ENCODE data around the gene PVRIG.
"Not testable (repeated sequence)": the region's sequence is repeated elsewhere in the genome, so short reads cannot be mapped to it uniquely, and the experiment has no call there.

PVRIG gene

GRCh38 chr7:100182616-100183015 is 37.1 kb upstream of the PVRIG start:
- Mint-ChIP-seq H3K27ac (ENCODE audit: low read depth) (peak overlapping the region; percentile 44), H3K4me3 (peak overlapping the region; percentile 31), H3K4me1 (peaks cover 32% of the 10 kb centered on the region)
- H3K36me3 Mint-ChIP-seq (ENCODE audit: insufficient read depth); H3K9me3 Mint-ChIP-seq; H3K27me3 Mint-ChIP-seq: not testable (repeated sequence)
- ATAC-seq (replicated peaks; ENCODE audit: extremely low read depth, poor library complexity, severe bottlenecking) (peak; percentile 53), DNase-seq (ENCODE audit: low spot score in 2 of 2) (peak in 1 of 2 donors; percentile 34)

- H3K4me3 Mint-ChIP-seq; H3K36me3 Mint-ChIP-seq (ENCODE audit: insufficient read depth); ATAC-seq (replicated peaks; ENCODE audit: extremely low read depth, poor library complexity, severe bottlenecking); H3K9me3 Mint-ChIP-seq; DNase-seq (ENCODE audit: low spot score in 2 of 2); H3K27me3 Mint-ChIP-seq: not testable (repeated sequence)
- Mint-ChIP-seq H3K4me1 (peaks cover 32% of the 10 kb centered on the region), H3K27ac (ENCODE audit: low read depth) (peak overlapping the region; percentile 44)
These were observed 36.7 kb upstream of the PVRIG start for GRCh38 chr7:100183090-100183489.

- Mint-ChIP-seq H3K9me3 (no peaks in the 10 kb centered on the region), H3K27ac (ENCODE audit: low read depth) (no peak overlapping the region), H3K36me3 (ENCODE audit: insufficient read depth) (no peaks in the 10 kb centered on the region), H3K4me1 (peaks cover 33% of the 10 kb centered on the region), H3K4me3 (no peak overlapping the region), H3K27me3 (no peaks in the 10 kb centered on the region)
- DNase-seq (ENCODE audit: low spot score in 2 of 2) (no peak), ATAC-seq (replicated peaks; ENCODE audit: extremely low read depth, poor library complexity, severe bottlenecking) (no peak)
These were observed 34.0 kb upstream of the PVRIG start for GRCh38 chr7:100185726-100186125.

GRCh38 chr7:100189061-100189460 is 30.7 kb upstream of the PVRIG start:
- H3K36me3 Mint-ChIP-seq (ENCODE audit: insufficient read depth): no peaks in the 10 kb centered on the region
- H3K9me3 Mint-ChIP-seq: no peaks in the 10 kb centered on the region
- H3K27me3 Mint-ChIP-seq: no peaks in the 10 kb centered on the region
- ATAC-seq (replicated peaks; ENCODE audit: extremely low read depth, poor library complexity, severe bottlenecking) (no peak), DNase-seq (ENCODE audit: low spot score in 2 of 2) (no peak)
- H3K4me3 Mint-ChIP-seq: no peak overlapping the region
- peaks cover 9% of the 10 kb centered on the region for H3K4me1 Mint-ChIP-seq
- no peak overlapping the region for H3K27ac Mint-ChIP-seq (ENCODE audit: low read depth)

- no peaks in the 10 kb centered on the region for H3K9me3 Mint-ChIP-seq
- no peaks in the 10 kb centered on the region for H3K27me3 Mint-ChIP-seq
- H3K27ac Mint-ChIP-seq (ENCODE audit: low read depth): peak overlapping the region; percentile 65
These were observed 29.6 kb upstream of the PVRIG start for GRCh38 chr7:100190048-100190711.

GRCh38 chr7:100191775-100192174 is 28.0 kb upstream of the PVRIG start:
- no peaks in the 10 kb centered on the region for H3K36me3 Mint-ChIP-seq (ENCODE audit: insufficient read depth)
- H3K4me3 Mint-ChIP-seq: no peak overlapping the region
- no peak overlapping the region for H3K27ac Mint-ChIP-seq (ENCODE audit: low read depth)
- H3K27me3 Mint-ChIP-seq: no peaks in the 10 kb centered on the region
- H3K4me1 Mint-ChIP-seq: peaks cover 9% of the 10 kb centered on the region
- no peaks in the 10 kb centered on the region for H3K9me3 Mint-ChIP-seq
- ATAC-seq (replicated peaks; ENCODE audit: extremely low read depth, poor library complexity, severe bottlenecking): no peak
- no peak for DNase-seq (ENCODE audit: low spot score in 2 of 2)

More at GRCh38 chr7:100190048-100190711, 29.6 kb upstream of the PVRIG start:
- Mint-ChIP-seq H3K4me1 (peaks cover 9% of the 10 kb centered on the region), H3K4me3 (no peak overlapping the region), H3K36me3 (ENCODE audit: insufficient read depth) (no peaks in the 10 kb centered on the region)
- ATAC-seq (replicated peaks; ENCODE audit: extremely low read depth, poor library complexity, severe bottlenecking) (peak; percentile 64), DNase-seq (ENCODE audit: low spot score in 2 of 2) (no peak)

- H3K27me3 Mint-ChIP-seq; H3K36me3 Mint-ChIP-seq (ENCODE audit: insufficient read depth); H3K4me3 Mint-ChIP-seq; H3K9me3 Mint-ChIP-seq; ATAC-seq (replicated peaks; ENCODE audit: extremely low read depth, poor library complexity, severe bottlenecking); DNase-seq (ENCODE audit: low spot score in 2 of 2); H3K27ac Mint-ChIP-seq (ENCODE audit: low read depth); H3K4me1 Mint-ChIP-seq: not testable (repeated sequence)
These were observed 27.4 kb upstream of the PVRIG start for GRCh38 chr7:100192281-100192862.

- Mint-ChIP-seq H3K36me3 (ENCODE audit: insufficient read depth) (no peaks in the 10 kb centered on the region), H3K27ac (ENCODE audit: low read depth) (no peak overlapping the region), H3K4me3 (no peak overlapping the region), H3K4me1 (peaks cover 9% of the 10 kb centered on the region), H3K9me3 (no peaks in the 10 kb centered on the region), H3K27me3 (no peaks in the 10 kb centered on the region)
- DNase-seq (ENCODE audit: low spot score in 2 of 2): no peak
- ATAC-seq (replicated peaks; ENCODE audit: extremely low read depth, poor library complexity, severe bottlenecking): no peak
These were observed 26.8 kb upstream of the PVRIG start for GRCh38 chr7:100192969-100193368.

- peaks cover 1% of the 10 kb centered on the region for H3K36me3 Mint-ChIP-seq (ENCODE audit: insufficient read depth)
- H3K27ac Mint-ChIP-seq (ENCODE audit: low read depth): no peak overlapping the region
- DNase-seq (ENCODE audit: low spot score in 2 of 2) (no peak), ATAC-seq (replicated peaks; ENCODE audit: extremely low read depth, poor library complexity, severe bottlenecking) (no peak)
- H3K27me3 Mint-ChIP-seq: peaks cover 12% of the 10 kb centered on the region
- no peaks in the 10 kb centered on the region for H3K9me3 Mint-ChIP-seq
- no peak overlapping the region for H3K4me3 Mint-ChIP-seq
- peaks cover 5% of the 10 kb centered on the region for H3K4me1 Mint-ChIP-seq
These were observed 24.5 kb upstream of the PVRIG start for GRCh38 chr7:100195222-100195621.

- H3K4me3 Mint-ChIP-seq; H3K4me1 Mint-ChIP-seq; H3K36me3 Mint-ChIP-seq (ENCODE audit: insufficient read depth); ATAC-seq (replicated peaks; ENCODE audit: extremely low read depth, poor library complexity, severe bottlenecking); H3K9me3 Mint-ChIP-seq; DNase-seq (ENCODE audit: low spot score in 2 of 2); H3K27ac Mint-ChIP-seq (ENCODE audit: low read depth): not testable (repeated sequence)
- H3K27me3 Mint-ChIP-seq: peaks cover 12% of the 10 kb centered on the region
These were observed 23.8 kb upstream of the PVRIG start for GRCh38 chr7:100195901-100196322.

- DNase-seq (ENCODE audit: low spot score in 2 of 2) (no peak), ATAC-seq (replicated peaks; ENCODE audit: extremely low read depth, poor library complexity, severe bottlenecking) (no peak)
- no peaks in the 10 kb centered on the region for H3K4me1 Mint-ChIP-seq
- no peak overlapping the region for H3K4me3 Mint-ChIP-seq
- no peaks in the 10 kb centered on the region for H3K9me3 Mint-ChIP-seq
- no peak overlapping the region for H3K27ac Mint-ChIP-seq (ENCODE audit: low read depth)
- H3K36me3 Mint-ChIP-seq (ENCODE audit: insufficient read depth): peaks cover 6% of the 10 kb centered on the region
- peaks cover 12% of the 10 kb centered on the region for H3K27me3 Mint-ChIP-seq
These were observed 21.5 kb upstream of the PVRIG start for GRCh38 chr7:100198266-100198665.

- Mint-ChIP-seq H3K27me3 (peaks cover 12% of the 10 kb centered on the region), H3K36me3 (ENCODE audit: insufficient read depth) (peaks cover 8% of the 10 kb centered on the region), H3K9me3 (no peaks in the 10 kb centered on the region), H3K4me1 (peaks cover 5% of the 10 kb centered on the region), H3K4me3 (no peak overlapping the region), H3K27ac (ENCODE audit: low read depth) (no peak overlapping the region)
- ATAC-seq (replicated peaks; ENCODE audit: extremely low read depth, poor library complexity, severe bottlenecking): no peak
- no peak for DNase-seq (ENCODE audit: low spot score in 2 of 2)
These were observed 19.1 kb upstream of the PVRIG start for GRCh38 chr7:100200693-100201092.

GRCh38 chr7:100204454-100204853 is 15.3 kb upstream of the PVRIG start:
- ATAC-seq (replicated peaks; ENCODE audit: extremely low read depth, poor library complexity, severe bottlenecking) (no peak), DNase-seq (ENCODE audit: low spot score in 2 of 2) (no peak)
- peaks cover 22% of the 10 kb centered on the region for H3K4me1 Mint-ChIP-seq
- H3K9me3 Mint-ChIP-seq: no peaks in the 10 kb centered on the region
- H3K4me3 Mint-ChIP-seq: no peak overlapping the region
- H3K27me3 Mint-ChIP-seq: no peaks in the 10 kb centered on the region
- peaks cover 8% of the 10 kb centered on the region for H3K36me3 Mint-ChIP-seq (ENCODE audit: insufficient read depth)
- peak overlapping the region; percentile 47 for H3K27ac Mint-ChIP-seq (ENCODE audit: low read depth)
